Neural cell (in vitro differentiated cells): Measurements from ENCODE around the gene HELT.

Source experiments
- CTCF ChIP-seq: fragments of 450-650 bp; IDR thresholded peaks from 2 replicates; pipeline ENCODE4 v1.5.1; 2014; ENCODE audit warnings: antibody characterized with exemption, mild to moderate bottlenecking, moderate library complexity; ENCODE audit not compliant: poor library complexity, severe bottlenecking
- EP300 ChIP-seq: fragments of 450-650 bp; conservative IDR thresholded peaks from 2 replicates; pipeline ENCODE4 v1.6.1; 2014; ENCODE audit warnings: antibody characterized with exemption, mild to moderate bottlenecking, moderate library complexity; ENCODE audit not compliant: poor library complexity, severe bottlenecking
- EZH2 ChIP-seq: fragments of 200-600, 300-800 bp; shearing (Covaris generic), sonication (generic); IDR thresholded peaks from 2 replicates; pipeline ENCODE4 v1.6.1; 2014; ENCODE audit warnings: antibody characterized with exemption, low read length, borderline replicate concordance, mild to moderate bottlenecking; ENCODE audit not compliant: insufficient read depth, poor library complexity, severe bottlenecking
- MXI1 ChIP-seq: fragments of 450-650 bp; conservative IDR thresholded peaks from 2 replicates; pipeline ENCODE4 v1.6.1; 2014; ENCODE audit warnings: antibody characterized with exemption, mild to moderate bottlenecking; ENCODE audit not compliant: poor library complexity, severe bottlenecking
- POLR2AphosphoS5 ChIP-seq: IDR thresholded peaks from 2 replicates; pipeline ENCODE4 v1.6.1; 2012
- RAD21 ChIP-seq: fragments of 450-650 bp; conservative IDR thresholded peaks from 2 replicates; pipeline ENCODE4 v1.6.1; 2014; ENCODE audit warnings: antibody characterized with exemption, mild to moderate bottlenecking, moderate library complexity
- REST ChIP-seq: IDR thresholded peaks from 2 replicates; pipeline ENCODE4 v1.6.1; 2012; ENCODE audit warnings: borderline replicate concordance

GRCh38 chr4:185019456-185020292 lies 1.4 kb downstream of the HELT start:
- no peak for TF ChIP-seq EP300
- no peak for TF ChIP-seq REST
- TF ChIP-seq CTCF, result no peak
- TF ChIP-seq MXI1, result no peak
- no peak for TF ChIP-seq RAD21
- TF ChIP-seq EZH2, result peak; percentile 43
- no peak for TF ChIP-seq POLR2AphosphoS5
